ENCODE data around the gene CLEC16A.

Gene CLEC16A

DNA sequence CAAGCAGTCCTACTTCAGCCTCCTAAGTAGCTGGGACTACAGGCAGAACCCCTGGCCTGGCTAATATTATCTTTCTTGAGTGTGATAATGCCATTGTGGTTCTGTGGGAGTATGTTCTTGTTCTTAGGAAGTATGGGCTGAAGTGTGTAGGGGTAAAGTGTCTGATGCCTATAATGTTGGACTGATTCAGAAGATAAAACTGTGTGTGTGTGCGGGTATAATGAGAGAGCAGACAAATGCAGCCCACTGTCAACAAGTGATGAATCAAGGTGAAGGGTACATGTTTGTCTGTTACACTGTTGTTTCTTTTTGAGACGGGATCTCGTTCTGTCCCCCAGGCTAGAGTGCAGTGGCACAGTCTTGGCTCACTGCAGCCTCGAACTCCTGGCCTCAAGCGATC lies 127.5 kb downstream of the CLEC16A start:
- Histone ChIP-seq H3K4me1 (ENCODE audit: control insufficient read depth, insufficient read depth, low read length) (no peaks in the 10 kb centered on the region), H3K9ac (ENCODE audit: low read length) (no peak overlapping the region), H3K27me3 (ENCODE audit: control insufficient read depth, insufficient read depth, low read length) (no peaks in the 10 kb centered on the region), H3K36me3 (ENCODE audit: control insufficient read depth, insufficient read depth, low read length) (no peaks in the 10 kb centered on the region), H3K4me3 (ENCODE audit: low read length) (no peak overlapping the region), H3K9me3 (ENCODE audit: control insufficient read depth, low read length) (no peaks in the 10 kb centered on the region)

DNA sequence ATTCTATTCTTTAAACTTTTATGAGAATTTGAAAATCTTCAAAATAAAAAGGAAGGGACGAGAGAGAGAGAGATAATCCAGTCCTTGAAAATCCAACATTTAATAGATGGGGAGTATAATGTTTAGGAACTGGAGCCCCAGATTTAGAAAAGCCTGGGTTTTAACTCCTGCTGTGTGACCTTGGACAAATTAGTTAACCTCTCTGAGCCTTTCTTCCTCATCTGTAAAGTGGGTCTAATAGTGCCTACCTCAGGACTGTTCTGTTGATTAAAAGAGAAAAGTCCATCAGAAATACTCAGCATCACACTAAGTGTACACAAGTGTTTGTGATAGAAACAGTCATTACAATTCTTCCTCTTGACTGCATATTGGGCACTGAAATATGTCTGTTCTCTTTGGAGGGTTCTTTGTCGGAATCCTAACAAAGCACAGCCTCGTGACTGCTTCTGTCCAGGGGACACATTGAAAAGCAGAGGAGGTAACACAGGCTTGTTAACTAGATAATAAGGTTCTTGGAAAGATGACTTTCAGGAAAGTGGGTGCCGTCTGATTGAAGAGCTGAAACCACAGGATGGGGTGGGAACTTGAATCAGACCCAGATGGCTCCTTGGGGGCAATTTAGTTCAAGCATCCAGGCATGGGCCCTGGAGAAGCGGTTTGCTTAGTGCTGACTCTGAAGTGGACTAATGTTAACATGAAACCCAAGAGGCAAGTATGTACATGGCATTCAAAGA lies 128.2 kb downstream of the CLEC16A start:
- no peaks in the 10 kb centered on the region for H3K9me3 ChIP-seq (ENCODE audit: control insufficient read depth, low read length)

DNA sequence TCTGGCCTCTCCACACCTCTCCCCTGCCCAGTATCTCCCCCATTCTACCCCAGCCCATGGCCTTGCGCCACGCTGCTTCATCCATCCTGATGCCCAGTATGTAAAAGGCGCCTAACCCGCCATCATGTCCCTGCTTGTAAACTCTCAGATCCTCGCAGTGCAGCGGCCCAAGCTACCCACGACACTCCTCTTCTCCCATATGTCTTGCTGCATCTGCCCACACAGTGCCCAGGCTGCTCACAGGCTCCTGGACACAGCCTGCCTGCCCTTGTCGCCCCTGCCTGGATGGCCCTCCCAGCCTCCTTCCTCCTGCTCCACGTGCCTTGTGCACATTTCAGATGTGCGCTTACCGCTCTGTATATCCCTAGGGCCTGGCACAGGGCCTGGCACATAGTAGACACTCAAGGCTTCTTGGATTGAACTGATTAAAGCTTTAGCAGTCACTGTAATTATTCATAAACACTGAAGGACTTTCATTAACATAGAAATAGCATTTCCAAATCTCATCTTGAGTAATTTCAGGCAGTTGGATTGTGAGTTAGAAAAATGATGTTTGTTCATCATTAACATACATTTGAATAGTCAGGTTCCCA lies 129.1 kb downstream of the CLEC16A start:
- Histone ChIP-seq H3K9me3 (ENCODE audit: control insufficient read depth, low read length) (no peaks in the 10 kb centered on the region), H3K4me3 (ENCODE audit: low read length) (no peak overlapping the region), H3K27me3 (ENCODE audit: control insufficient read depth, insufficient read depth, low read length) (no peaks in the 10 kb centered on the region), H3K36me3 (ENCODE audit: control insufficient read depth, insufficient read depth, low read length) (no peaks in the 10 kb centered on the region), H3K9ac (ENCODE audit: low read length) (no peak overlapping the region), H3K4me1 (ENCODE audit: control insufficient read depth, insufficient read depth, low read length) (peaks cover 7% of the 10 kb centered on the region)

More for the DNA sequence above, 128.2 kb downstream of the CLEC16A start:
- no peaks in the 10 kb centered on the region for H3K4me1 ChIP-seq (ENCODE audit: control insufficient read depth, insufficient read depth, low read length)
- H3K36me3 ChIP-seq (ENCODE audit: control insufficient read depth, insufficient read depth, low read length) = no peaks in the 10 kb centered on the region
- no peak overlapping the region for H3K4me3 ChIP-seq (ENCODE audit: low read length)
- no peaks in the 10 kb centered on the region for H3K27me3 ChIP-seq (ENCODE audit: control insufficient read depth, insufficient read depth, low read length)
- no peak overlapping the region for H3K9ac ChIP-seq (ENCODE audit: low read length)

DNA sequence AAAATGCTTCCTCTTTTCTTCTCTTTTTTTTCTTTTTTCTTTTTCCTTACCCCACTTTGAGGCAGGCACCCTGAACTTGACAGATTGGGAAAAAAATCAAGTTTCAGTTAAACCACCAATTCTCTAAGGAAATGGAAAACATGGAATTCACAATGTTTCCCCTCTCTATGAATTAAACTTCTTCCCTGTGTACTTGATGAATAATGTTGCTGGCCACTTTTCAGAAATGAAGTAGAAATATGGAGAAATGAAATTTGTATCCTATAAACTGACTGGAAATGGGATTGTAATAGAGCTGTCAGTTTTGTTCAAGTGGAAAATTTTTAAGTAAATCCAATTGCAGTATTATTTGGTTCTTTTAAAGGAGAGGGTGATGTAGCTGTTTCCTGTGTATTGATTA lies 129.8 kb downstream of the CLEC16A start:
- Histone ChIP-seq H3K36me3 (ENCODE audit: control insufficient read depth, insufficient read depth, low read length) (no peaks in the 10 kb centered on the region), H3K9ac (ENCODE audit: low read length) (no peak overlapping the region), H3K9me3 (ENCODE audit: control insufficient read depth, low read length) (no peaks in the 10 kb centered on the region), H3K4me1 (ENCODE audit: control insufficient read depth, insufficient read depth, low read length) (peaks cover 13% of the 10 kb centered on the region), H3K4me3 (ENCODE audit: low read length) (no peak overlapping the region), H3K27me3 (ENCODE audit: control insufficient read depth, insufficient read depth, low read length) (no peaks in the 10 kb centered on the region)

DNA sequence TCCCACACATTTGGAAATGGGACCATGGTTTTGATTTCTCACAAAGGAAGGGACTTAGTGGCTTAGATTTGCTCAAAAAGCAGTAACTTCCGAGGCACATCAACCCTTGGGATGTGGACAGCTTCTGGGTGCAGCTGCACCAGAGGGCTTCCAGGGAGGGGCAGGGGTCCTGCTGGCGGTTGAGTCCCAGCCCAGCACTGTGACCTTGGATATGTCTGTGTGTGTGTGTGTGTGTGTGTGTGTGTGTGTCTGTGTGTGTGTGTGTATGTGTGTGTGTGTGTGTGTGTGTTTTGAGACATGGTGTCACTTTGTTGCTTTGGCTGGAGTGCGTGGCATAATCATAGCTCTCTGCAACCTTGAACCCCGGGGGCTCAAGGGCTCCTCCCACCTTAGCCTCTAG lies 130.8 kb downstream of the CLEC16A start:
- no peak overlapping the region for H3K4me3 ChIP-seq (ENCODE audit: low read length)
- no peak overlapping the region for H3K9ac ChIP-seq (ENCODE audit: low read length)
- H3K4me1 ChIP-seq (ENCODE audit: control insufficient read depth, insufficient read depth, low read length) = peaks cover 13% of the 10 kb centered on the region
- H3K36me3 ChIP-seq (ENCODE audit: control insufficient read depth, insufficient read depth, low read length) = no peaks in the 10 kb centered on the region
- H3K9me3 ChIP-seq (ENCODE audit: control insufficient read depth, low read length) = no peaks in the 10 kb centered on the region
- no peaks in the 10 kb centered on the region for H3K27me3 ChIP-seq (ENCODE audit: control insufficient read depth, insufficient read depth, low read length)

DNA sequence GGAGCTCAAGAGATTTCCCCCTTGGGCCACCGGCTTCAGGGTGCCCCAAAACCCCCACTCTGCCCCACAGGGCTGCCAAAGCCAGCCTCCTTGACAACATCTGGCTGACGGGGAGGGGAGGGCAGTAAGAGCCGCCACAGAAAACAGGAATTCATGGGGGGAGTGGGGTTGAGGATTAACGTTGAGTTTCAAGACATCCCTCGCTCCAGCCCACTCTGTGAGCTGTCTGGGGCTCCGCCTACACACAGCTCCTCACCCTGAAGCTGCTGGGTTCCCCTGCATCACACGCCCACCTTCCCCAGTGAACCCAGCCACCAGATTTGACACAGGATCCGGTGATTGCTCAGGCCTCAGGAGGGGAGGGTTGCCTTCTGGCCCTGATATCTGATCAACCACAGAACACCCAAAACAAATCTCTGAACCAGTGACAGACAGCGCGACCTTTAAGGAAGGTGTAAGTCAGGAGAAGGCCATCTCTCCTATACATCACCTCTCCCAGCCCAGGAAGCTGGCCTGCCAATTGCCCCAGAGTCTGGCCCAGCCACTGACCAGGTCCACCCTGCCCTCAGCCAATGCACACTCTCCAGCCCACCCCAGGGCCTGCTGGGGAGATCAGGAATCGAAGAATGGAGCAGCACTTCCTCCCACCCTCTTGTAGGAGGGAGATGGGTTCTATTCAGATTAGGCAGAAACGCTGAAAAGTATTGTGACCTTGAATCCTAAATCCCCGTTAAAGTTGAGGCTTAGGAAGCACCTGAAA lies 132.1 kb downstream of the CLEC16A start:
- peaks cover 13% of the 10 kb centered on the region for H3K4me1 ChIP-seq (ENCODE audit: control insufficient read depth, insufficient read depth, low read length)
- no peak overlapping the region for H3K9ac ChIP-seq (ENCODE audit: low read length)
- H3K36me3 ChIP-seq (ENCODE audit: control insufficient read depth, insufficient read depth, low read length) = no peaks in the 10 kb centered on the region
- no peaks in the 10 kb centered on the region for H3K27me3 ChIP-seq (ENCODE audit: control insufficient read depth, insufficient read depth, low read length)
- no peaks in the 10 kb centered on the region for H3K9me3 ChIP-seq (ENCODE audit: control insufficient read depth, low read length)
- H3K4me3 ChIP-seq (ENCODE audit: low read length) = no peak overlapping the region

DNA sequence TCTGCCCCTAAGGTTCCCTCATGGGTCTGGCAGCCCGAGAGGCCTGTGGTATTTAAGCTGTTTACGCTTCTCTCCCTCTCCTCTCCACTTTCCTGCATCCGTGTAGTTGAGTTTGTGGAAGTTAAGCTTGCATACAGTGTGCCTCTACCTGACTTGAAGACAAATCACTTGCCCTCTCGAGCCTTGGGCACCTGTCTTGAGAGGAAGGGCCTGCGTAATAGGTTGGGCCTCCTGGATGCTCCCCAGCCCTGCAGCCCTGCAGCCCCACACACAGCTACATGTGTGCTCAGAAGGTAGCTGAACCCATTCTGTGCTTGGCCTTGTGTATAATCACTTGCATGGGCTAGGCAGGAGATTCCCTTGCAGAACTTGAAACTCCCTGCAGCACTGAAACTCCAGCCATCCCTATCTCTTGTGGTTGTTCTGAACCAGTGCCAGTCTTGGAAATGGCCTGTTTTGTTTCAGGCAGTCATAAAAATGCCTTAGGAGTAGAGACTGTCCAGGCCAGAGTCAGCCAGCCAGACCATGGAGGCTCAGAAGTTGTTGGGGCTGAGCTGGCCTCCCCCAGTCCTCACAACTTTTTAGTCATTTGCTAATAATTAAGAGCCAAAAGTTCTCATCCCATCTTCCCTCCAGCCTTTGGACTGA lies 134.6 kb downstream of the CLEC16A start:
- Histone ChIP-seq H3K36me3 (ENCODE audit: control insufficient read depth, insufficient read depth, low read length) (no peaks in the 10 kb centered on the region), H3K4me1 (ENCODE audit: control insufficient read depth, insufficient read depth, low read length) (peaks cover 13% of the 10 kb centered on the region), H3K27me3 (ENCODE audit: control insufficient read depth, insufficient read depth, low read length) (no peaks in the 10 kb centered on the region), H3K9ac (ENCODE audit: low read length) (peak overlapping the region; percentile 19), H3K9me3 (ENCODE audit: control insufficient read depth, low read length) (no peaks in the 10 kb centered on the region), H3K4me3 (ENCODE audit: low read length) (no peak overlapping the region)

DNA sequence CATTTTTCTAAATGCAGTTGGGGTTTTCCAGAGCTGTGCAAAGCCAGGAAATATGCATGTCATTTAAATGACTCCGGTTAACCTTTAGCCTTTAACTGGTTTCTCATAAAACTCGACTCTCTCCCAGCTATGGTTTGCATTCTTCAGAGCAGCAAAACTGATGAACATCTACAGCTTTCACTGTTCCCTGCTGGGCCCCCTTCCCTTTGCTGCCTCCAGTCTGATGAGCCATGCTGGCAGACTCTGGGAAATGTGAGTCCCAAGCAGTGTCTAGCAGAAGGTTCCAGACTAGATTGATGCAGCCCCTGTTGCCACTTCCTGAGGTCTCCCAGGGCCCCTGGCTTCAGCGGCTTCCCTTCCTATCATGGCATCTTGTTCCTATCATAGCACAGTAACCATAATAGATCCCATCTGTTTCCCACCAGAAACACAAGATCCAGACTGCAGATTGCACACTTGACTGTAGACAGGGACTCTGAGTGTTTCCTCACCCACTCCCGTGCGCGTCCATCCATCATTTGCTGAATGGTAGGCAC lies 135.4 kb downstream of the CLEC16A start:
- Histone ChIP-seq H3K36me3 (ENCODE audit: control insufficient read depth, insufficient read depth, low read length) (no peaks in the 10 kb centered on the region), H3K27me3 (ENCODE audit: control insufficient read depth, insufficient read depth, low read length) (no peaks in the 10 kb centered on the region), H3K4me1 (ENCODE audit: control insufficient read depth, insufficient read depth, low read length) (peaks cover 13% of the 10 kb centered on the region), H3K4me3 (ENCODE audit: low read length) (no peak overlapping the region), H3K9ac (ENCODE audit: low read length) (no peak overlapping the region), H3K9me3 (ENCODE audit: control insufficient read depth, low read length) (no peaks in the 10 kb centered on the region)

DNA sequence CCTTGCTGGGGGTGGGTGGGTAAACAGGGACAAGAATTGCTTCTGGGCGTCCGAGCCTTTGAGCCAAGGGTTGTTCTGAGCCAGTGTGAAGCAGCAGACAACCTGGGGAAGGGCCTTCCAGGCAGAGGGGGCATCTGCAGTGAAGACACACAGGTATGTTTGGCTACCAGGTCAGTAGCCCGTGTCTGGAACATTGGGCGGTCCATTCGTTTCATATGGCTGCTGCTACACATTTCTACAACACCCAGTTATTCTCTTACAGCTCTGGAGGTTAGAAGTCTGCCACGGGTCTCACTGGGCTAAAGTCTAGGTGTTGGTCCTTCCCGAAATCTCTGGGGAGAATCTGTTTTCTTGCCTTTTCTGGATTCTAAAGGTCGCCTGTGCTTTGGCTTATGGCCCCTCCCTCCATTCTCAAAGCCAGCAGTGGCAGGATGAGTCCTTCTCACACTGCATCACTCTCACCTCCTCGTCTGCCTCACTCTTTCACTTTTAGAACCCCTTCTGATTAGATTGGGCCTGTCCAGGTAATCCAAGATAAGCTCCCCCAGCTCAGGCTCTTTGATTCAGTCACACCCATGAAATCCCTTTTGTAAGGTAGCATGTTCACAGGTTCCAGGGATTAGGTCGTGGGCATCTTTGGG lies 136.1 kb downstream of the CLEC16A start:
- H3K4me3 ChIP-seq (ENCODE audit: low read length) = no peak overlapping the region
- H3K4me1 ChIP-seq (ENCODE audit: control insufficient read depth, insufficient read depth, low read length) = peaks cover 13% of the 10 kb centered on the region
- no peaks in the 10 kb centered on the region for H3K36me3 ChIP-seq (ENCODE audit: control insufficient read depth, insufficient read depth, low read length)

DNA sequence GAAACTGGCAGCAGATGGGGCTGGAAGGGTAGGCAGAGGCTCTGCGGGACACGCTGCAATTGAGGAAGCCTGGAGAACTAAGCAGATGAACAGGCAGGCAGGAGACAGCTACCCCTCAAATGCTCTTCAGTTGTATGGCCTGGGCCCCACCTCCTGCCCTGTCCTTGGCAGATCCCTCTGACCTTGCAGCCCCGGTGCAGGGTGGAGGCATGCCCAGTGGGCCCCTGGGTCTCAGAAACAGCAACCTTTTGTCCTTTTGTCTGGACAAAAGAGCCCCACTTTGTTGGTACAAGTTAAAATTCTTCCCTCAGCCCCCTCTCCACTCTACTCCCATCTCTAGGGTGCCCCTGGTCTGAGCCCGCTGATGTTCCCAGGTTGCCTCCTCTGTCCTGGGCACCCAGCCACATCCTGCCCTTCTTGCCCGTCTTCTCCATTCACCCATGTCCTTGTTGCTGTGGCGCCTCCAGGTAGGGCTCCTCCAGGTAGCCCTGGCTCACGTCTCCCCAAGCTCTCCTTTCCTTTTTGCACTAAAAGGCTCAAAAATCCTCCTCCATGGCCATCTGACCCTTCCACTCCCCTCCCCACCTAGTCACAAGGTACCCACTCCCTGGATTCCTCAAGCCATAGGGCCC lies 136.8 kb downstream of the CLEC16A start:
- Histone ChIP-seq H3K4me1 (ENCODE audit: control insufficient read depth, insufficient read depth, low read length) (peaks cover 13% of the 10 kb centered on the region), H3K9me3 (ENCODE audit: control insufficient read depth, low read length) (no peaks in the 10 kb centered on the region), H3K36me3 (ENCODE audit: control insufficient read depth, insufficient read depth, low read length) (no peaks in the 10 kb centered on the region), H3K9ac (ENCODE audit: low read length) (no peak overlapping the region), H3K4me3 (ENCODE audit: low read length) (no peak overlapping the region), H3K27me3 (ENCODE audit: control insufficient read depth, insufficient read depth, low read length) (no peaks in the 10 kb centered on the region)

More for the DNA sequence above, 136.1 kb downstream of the CLEC16A start:
- H3K9me3 ChIP-seq (ENCODE audit: control insufficient read depth, low read length) = no peaks in the 10 kb centered on the region
- H3K9ac ChIP-seq (ENCODE audit: low read length) = no peak overlapping the region
- no peaks in the 10 kb centered on the region for H3K27me3 ChIP-seq (ENCODE audit: control insufficient read depth, insufficient read depth, low read length)

Measured in mucosa of stomach (tissue), 1 donor.